ENCODE measurements around the gene FAAP100. TPM values are rescaled to one million over a fixed set of nuclear protein-coding genes. Genes with fewer than 3 reads are reported as not detected.

FAAP100 gene
- total and polyA plus RNA-seq, 2 experiments from 2014 or later: 25.2 to 44.9 TPM

DNA sequence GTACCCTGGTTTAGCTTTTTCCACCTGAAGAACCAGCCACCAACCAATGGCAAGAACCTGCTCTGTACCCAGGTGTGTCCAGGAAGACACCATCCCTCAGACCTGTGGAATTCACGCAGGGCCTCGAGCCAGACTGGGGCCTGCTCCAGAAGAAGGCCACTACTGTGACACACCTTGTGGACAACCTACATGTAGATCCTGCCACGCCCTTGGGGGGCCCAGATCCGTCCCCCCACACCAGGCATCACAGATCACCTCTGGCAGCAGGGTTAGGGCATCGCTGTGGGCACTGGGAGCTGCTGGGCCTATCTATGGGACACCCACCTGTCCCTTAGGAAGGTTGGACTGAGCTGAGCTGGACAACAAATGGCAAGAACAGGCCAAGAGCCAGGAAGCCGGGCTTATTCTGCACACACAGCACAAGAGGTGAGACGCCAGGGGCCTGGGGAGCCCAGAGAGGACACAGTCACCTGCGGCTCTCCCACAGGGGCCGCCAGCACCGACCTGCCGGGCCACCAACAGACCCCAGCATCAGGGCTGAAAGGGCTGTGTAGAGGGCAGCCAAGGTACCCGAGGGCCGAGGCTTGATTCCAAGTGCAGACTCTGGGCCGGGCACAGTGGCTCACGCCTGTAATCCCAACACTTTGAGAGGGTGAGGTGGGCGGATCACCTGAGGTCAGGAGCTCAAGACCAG, 7.7 kb downstream of the FAAP100 start:
- Histone ChIP-seq H3K9me3 (ENCODE audit: low read depth) (no peaks in the 10 kb centered on the region), H3K9me2 (ENCODE audit: insufficient read depth) (no peaks in the 10 kb centered on the region), H3K4me3 (no peak overlapping the region), H3K4me2 (ENCODE audit: unreplicated experiment) (no peak overlapping the region), H3K79me2 (ENCODE audit: insufficient read depth) (peaks cover under 1% of the 10 kb centered on the region; the same call in 1 of the 2 replicates), H3K27me3 (replicated peaks; ENCODE audit: insufficient read depth) (no peaks in the 10 kb centered on the region), H3K27ac (no peak overlapping the region), H3K4me1 (ENCODE audit: insufficient read depth) (no peaks in the 10 kb centered on the region), H3F3A (ENCODE audit: insufficient read depth) (no peaks in the 10 kb centered on the region), H2AFZ (no peak overlapping the region), H3K36me3 (ENCODE audit: low read depth) (no peaks in the 10 kb centered on the region; the same call in 1 of the 2 replicates), H4K20me1 (ENCODE audit: insufficient read depth) (no peaks in the 10 kb centered on the region), H3K9ac (no peak overlapping the region)
- in situ Hi-C loops (cut with MboI): no loop called here
- no peak for TF ChIP-seq EZH2phosphoT487 (IDR thresholded peaks at IDR 0.05; ENCODE audit: insufficient read depth, low read depth)
- TF ChIP-seq EZH2 (IDR thresholded peaks at IDR 0.05; ENCODE audit: insufficient read depth, poor library complexity, severe bottlenecking): no peak
- DNase-seq: no peak
- 95 to 96% methylated on average over 15 of the region's 16 CpGs for WGBS, 2 experiments (ENCODE audit: low coverage in 1 of 2, low lambda C conversion rate in 2 of 2, missing lambda C conversion rate in 2 of 2)

DNA sequence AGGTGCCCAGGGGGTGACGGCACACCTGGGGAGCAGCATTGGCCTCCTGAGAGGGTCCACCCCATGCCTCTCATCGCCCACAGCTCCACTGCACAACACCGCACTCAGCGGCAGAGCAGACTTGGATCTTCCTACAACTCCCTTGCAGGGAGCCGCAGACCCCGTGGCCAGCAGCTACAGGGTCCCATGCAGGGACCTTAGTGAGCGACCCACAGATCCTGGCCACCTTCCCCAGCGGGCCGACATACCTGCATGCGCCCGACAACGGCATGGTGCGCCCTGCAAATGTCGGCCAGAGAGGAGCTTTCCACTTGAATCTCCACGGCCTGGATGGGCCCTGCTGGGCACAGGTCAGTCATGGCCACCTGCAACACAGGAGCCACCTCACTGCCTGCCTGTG, 8.4 kb downstream of the FAAP100 start:
- no peaks in the 10 kb centered on the region for H3K4me1 ChIP-seq (ENCODE audit: insufficient read depth)
- in situ Hi-C loops (cut with MboI): no loop called here
- DNase-seq: no peak
- TF ChIP-seq EZH2 (IDR thresholded peaks at IDR 0.05; ENCODE audit: insufficient read depth, poor library complexity, severe bottlenecking) (no peak), EZH2phosphoT487 (IDR thresholded peaks at IDR 0.05; ENCODE audit: insufficient read depth, low read depth) (no peak)
- 96 to 100% methylated on average over 14 to 15 of the region's 15 CpGs for WGBS, 2 experiments (ENCODE audit: low coverage in 1 of 2, low lambda C conversion rate in 2 of 2, missing lambda C conversion rate in 2 of 2)
- H3K9me2 ChIP-seq (ENCODE audit: insufficient read depth): no peaks in the 10 kb centered on the region
- H3K27me3 ChIP-seq (replicated peaks; ENCODE audit: insufficient read depth): no peaks in the 10 kb centered on the region
- H3K79me2 ChIP-seq (ENCODE audit: insufficient read depth): no peaks in the 10 kb centered on the region
- no peak overlapping the region for H2AFZ ChIP-seq
- no peaks in the 10 kb centered on the region for H3F3A ChIP-seq (ENCODE audit: insufficient read depth)
- no peaks in the 10 kb centered on the region for H3K9me3 ChIP-seq (ENCODE audit: low read depth)
- no peak overlapping the region for H3K4me2 ChIP-seq (ENCODE audit: unreplicated experiment)
- H3K9ac ChIP-seq: no peak overlapping the region
- no peaks in the 10 kb centered on the region; the same call in 1 of the 2 replicates for H3K36me3 ChIP-seq (ENCODE audit: low read depth)
- H3K4me3 ChIP-seq: no peak overlapping the region
- no peaks in the 10 kb centered on the region for H4K20me1 ChIP-seq (ENCODE audit: insufficient read depth)
- H3K27ac ChIP-seq: no peak overlapping the region

DNA sequence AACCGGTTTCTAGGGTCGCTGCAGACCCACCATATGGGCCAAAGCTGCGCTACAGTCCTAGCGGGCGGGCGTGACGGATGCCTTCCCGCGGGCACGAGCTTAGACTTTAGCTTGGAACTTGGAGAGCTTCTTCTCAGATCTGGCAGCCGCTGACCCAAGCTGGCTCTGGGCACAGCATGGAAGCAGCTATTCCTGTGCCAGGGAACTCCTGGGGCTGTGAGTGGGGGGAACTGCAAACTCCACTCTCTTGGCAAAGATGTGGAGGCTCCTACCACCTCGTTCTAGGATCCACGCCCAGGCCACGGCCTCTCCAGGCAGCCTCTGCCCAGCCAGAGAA, 8.8 kb downstream of the FAAP100 start:
- WGBS, 2 experiments (ENCODE audit: low coverage in 1 of 2, low lambda C conversion rate in 2 of 2, missing lambda C conversion rate in 2 of 2): 90 to 91% methylated on average over 14 of the region's 14 CpGs
- in situ Hi-C loops (cut with MboI): no loop called here
- no peak overlapping the region for H3K9ac ChIP-seq
- H3K27me3 ChIP-seq (replicated peaks; ENCODE audit: insufficient read depth): no peaks in the 10 kb centered on the region
- H3K4me3 ChIP-seq: no peak overlapping the region
- no peak overlapping the region for H2AFZ ChIP-seq
- H3K4me2 ChIP-seq (ENCODE audit: unreplicated experiment): no peak overlapping the region
- no peaks in the 10 kb centered on the region for H4K20me1 ChIP-seq (ENCODE audit: insufficient read depth)
- no peak for DNase-seq
- H3K36me3 ChIP-seq (ENCODE audit: low read depth): no peaks in the 10 kb centered on the region; the same call in 1 of the 2 replicates
- no peak overlapping the region for H3K27ac ChIP-seq
- no peaks in the 10 kb centered on the region for H3K4me1 ChIP-seq (ENCODE audit: insufficient read depth)
- H3F3A ChIP-seq (ENCODE audit: insufficient read depth): no peaks in the 10 kb centered on the region
- TF ChIP-seq EZH2 (IDR thresholded peaks at IDR 0.05; ENCODE audit: insufficient read depth, poor library complexity, severe bottlenecking) (no peak), EZH2phosphoT487 (IDR thresholded peaks at IDR 0.05; ENCODE audit: insufficient read depth, low read depth) (no peak)
- H3K79me2 ChIP-seq (ENCODE audit: insufficient read depth): no peaks in the 10 kb centered on the region
- no peaks in the 10 kb centered on the region for H3K9me3 ChIP-seq (ENCODE audit: low read depth)
- H3K9me2 ChIP-seq (ENCODE audit: insufficient read depth): no peaks in the 10 kb centered on the region

DNA sequence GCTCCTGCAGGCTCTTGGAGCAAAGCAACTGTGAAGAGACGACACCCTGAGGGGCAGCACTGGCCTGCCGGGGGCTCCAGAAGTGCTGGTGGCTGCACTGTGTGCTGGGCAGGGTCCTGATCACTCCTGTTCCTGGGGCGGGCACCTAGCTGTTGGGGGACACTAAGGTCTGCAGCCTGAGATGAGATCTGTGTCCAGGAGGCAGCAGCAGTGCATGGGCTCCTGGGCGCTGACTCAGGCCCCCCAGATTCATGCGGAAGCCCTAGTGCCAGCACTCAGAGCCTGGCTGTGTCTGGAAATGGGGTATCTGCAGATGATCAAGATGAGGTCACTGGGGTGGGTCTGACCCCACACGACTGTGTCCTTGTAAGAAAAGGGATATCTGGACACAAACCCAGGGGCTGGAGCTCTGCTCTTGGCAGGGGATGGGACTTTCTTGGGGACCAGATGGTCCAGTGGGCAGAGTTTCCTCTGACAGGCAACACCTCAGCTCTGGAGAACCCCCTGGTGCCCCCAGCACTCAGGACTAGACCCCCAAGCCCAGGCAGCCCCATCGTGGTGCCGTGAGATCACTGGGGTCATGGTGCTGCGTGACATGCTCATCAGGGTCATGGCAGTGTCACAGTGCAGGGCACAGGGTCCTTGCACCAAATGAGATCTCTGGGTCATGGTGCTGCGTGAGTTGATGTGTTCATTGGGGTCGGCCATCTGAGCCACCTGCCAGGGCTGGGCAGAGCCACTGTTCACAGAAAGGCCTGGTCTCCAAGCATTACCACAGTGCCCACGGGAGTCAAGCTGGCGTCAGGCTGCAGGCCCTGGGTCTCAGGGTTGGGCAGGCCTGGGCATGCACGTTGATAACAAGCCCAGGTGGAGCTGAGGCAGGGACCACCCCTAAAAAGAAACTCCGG, 9.5 kb downstream of the FAAP100 start:
- Histone ChIP-seq H3K4me3 (no peak overlapping the region), H3K4me1 (ENCODE audit: insufficient read depth) (no peaks in the 10 kb centered on the region), H2AFZ (no peak overlapping the region), H3K4me2 (ENCODE audit: unreplicated experiment) (no peak overlapping the region), H3F3A (ENCODE audit: insufficient read depth) (no peaks in the 10 kb centered on the region), H3K27ac (no peak overlapping the region), H3K9me3 (ENCODE audit: low read depth) (no peaks in the 10 kb centered on the region), H3K36me3 (ENCODE audit: low read depth) (no peaks in the 10 kb centered on the region; the same call in 1 of the 2 replicates), H3K9me2 (ENCODE audit: insufficient read depth) (no peaks in the 10 kb centered on the region), H3K79me2 (ENCODE audit: insufficient read depth) (no peaks in the 10 kb centered on the region), H3K27me3 (replicated peaks; ENCODE audit: insufficient read depth) (no peaks in the 10 kb centered on the region), H4K20me1 (ENCODE audit: insufficient read depth) (no peaks in the 10 kb centered on the region), H3K9ac (no peak overlapping the region)
- no peak for TF ChIP-seq EZH2 (IDR thresholded peaks at IDR 0.05; ENCODE audit: insufficient read depth, poor library complexity, severe bottlenecking)
- TF ChIP-seq EZH2phosphoT487 (IDR thresholded peaks at IDR 0.05; ENCODE audit: insufficient read depth, low read depth): no peak
- WGBS, 2 experiments (ENCODE audit: low coverage in 1 of 2, low lambda C conversion rate in 2 of 2, missing lambda C conversion rate in 2 of 2): 80 to 81% methylated on average over 15 of the region's 15 CpGs
- DNase-seq: no peak
- in situ Hi-C loops (cut with MboI): no loop called here

Data from GM23248 (cell line).